OCI-LY3 (cell line): ENCODE data around the gene CFAP54.

Experiments used
- CTCF ChIP-seq: fragments of 200-600, 300-600 bp; sonication (generic); IDR thresholded peaks from 2 replicates; pipeline ENCODE4 v1.5.1; 2014; ENCODE audit warnings: antibody characterized with exemption, low read length, low read depth
- EZH2phosphoT487 ChIP-seq: fragments of 200-600 bp; shearing (Covaris generic); IDR thresholded peaks from 2 replicates; pipeline ENCODE4 v1.6.1; 2018; ENCODE audit warnings: antibody characterized with exemption, mixed run types, low read depth

- no peak for TF ChIP-seq CTCF
- no peak for TF ChIP-seq EZH2phosphoT487
Measured at GRCh38 chr12:96474206-96474605, 15.2 kb upstream of the CFAP54 start.
